Stimulated activated CD8-positive, alpha-beta memory T cell treated with anti-CD3 and anti-CD28 coated beads, Interleukin-4, amount 100 ng/mL, for 1 hour (primary cell): ENCODE results near the gene TBC1D1.

Source experiments
- DNase-seq, 2 donors: peaks; one replicate each; pipeline ENCODE4 v3.0.0-alpha.2; 2020; ENCODE audit warnings: low read depth in 2 of 2, low spot score in 1 of 2

The TBC1D1 gene

GRCh38 chr4:38095691-38096090, 204.8 kb downstream of the TBC1D1 start:
- DNase-seq, result no peak

GRCh38 chr4:38097818-38098217, 206.9 kb downstream of the TBC1D1 start:
- DNase-seq, result no peak

GRCh38 chr4:38099020-38099600, 208.2 kb downstream of the TBC1D1 start:
- no peak for DNase-seq

GRCh38 chr4:38099908-38100407, 209.1 kb downstream of the TBC1D1 start:
- DNase-seq, result no peak

- no peak for DNase-seq
Measured at GRCh38 chr4:38100474-38101255, 209.8 kb downstream of the TBC1D1 start.

GRCh38 chr4:38101563-38101962, 210.7 kb downstream of the TBC1D1 start:
- DNase-seq, result no peak

GRCh38 chr4:38102957-38103588, 212.2 kb downstream of the TBC1D1 start:
- no peak for DNase-seq

- DNase-seq, result no peak
Measured at GRCh38 chr4:38105475-38106220, 214.8 kb downstream of the TBC1D1 start.

GRCh38 chr4:38106311-38106710, 215.4 kb downstream of the TBC1D1 start:
- DNase-seq, result no peak

GRCh38 chr4:38106886-38107514, 216.1 kb downstream of the TBC1D1 start:
- no peak for DNase-seq

- no peak for DNase-seq
Measured at GRCh38 chr4:38107818-38108217, 216.9 kb downstream of the TBC1D1 start.

GRCh38 chr4:38109370-38109769, 218.5 kb downstream of the TBC1D1 start:
- DNase-seq, result no peak

- DNase-seq, result no peak
Measured at GRCh38 chr4:38109896-38110295, 219.0 kb downstream of the TBC1D1 start.

GRCh38 chr4:38111024-38111423, 220.1 kb downstream of the TBC1D1 start:
- DNase-seq, result no peak

- no peak for DNase-seq
Measured at GRCh38 chr4:38111717-38112116, 220.8 kb downstream of the TBC1D1 start.

GRCh38 chr4:38113132-38113531, 222.2 kb downstream of the TBC1D1 start:
- DNase-seq, result no peak

GRCh38 chr4:38113551-38113950, 222.7 kb downstream of the TBC1D1 start:
- DNase-seq, result no peak

GRCh38 chr4:38114386-38115150, 223.7 kb downstream of the TBC1D1 start:
- DNase-seq, result no peak

GRCh38 chr4:38115601-38116000, 224.7 kb downstream of the TBC1D1 start:
- no peak for DNase-seq

GRCh38 chr4:38117591-38117990, 226.7 kb downstream of the TBC1D1 start:
- no peak for DNase-seq
